NCI-H82 (cell line): ENCODE measurements around the gene CEBPB.

ENCODE experiments used
- DNase-seq: peaks from one replicate; lab custom pipeline; 2025; lab: John Stamatoyannopoulos, UW

The CEBPB gene

GRCh38 chr20:50229156-50229607 is 38.6 kb downstream of the CEBPB start:
- DNase-seq: no peak

- no peak for DNase-seq
These were observed 39.6 kb downstream of the CEBPB start for GRCh38 chr20:50230184-50230583.

GRCh38 chr20:50230871-50231560 is 40.4 kb downstream of the CEBPB start:
- no peak for DNase-seq

- DNase-seq: no peak
These were observed 41.2 kb downstream of the CEBPB start for GRCh38 chr20:50231854-50232253.

GRCh38 chr20:50232651-50233324 is 42.2 kb downstream of the CEBPB start:
- DNase-seq: no peak

GRCh38 chr20:50233325-50234212 is 42.9 kb downstream of the CEBPB start:
- no peak for DNase-seq

GRCh38 chr20:50234288-50234687 is 43.7 kb downstream of the CEBPB start:
- DNase-seq: no peak

GRCh38 chr20:50237349-50237748 is 46.7 kb downstream of the CEBPB start:
- no peak for DNase-seq

GRCh38 chr20:50238081-50238800 is 47.6 kb downstream of the CEBPB start:
- DNase-seq: no peak

GRCh38 chr20:50240092-50240491 is 49.5 kb downstream of the CEBPB start:
- no peak for DNase-seq

GRCh38 chr20:50242178-50242514 is 51.5 kb downstream of the CEBPB start:
- DNase-seq: no peak
